GM19397 (cell line): ENCODE results near the gene MMP7.

ENCODE experiments used
- ATAC-seq: cut with Tn5 transposase; IDR thresholded peaks from one replicate; pipeline ENCODE4 v1.9.1; 2021; ENCODE audit warnings: mild to moderate bottlenecking, moderate library complexity; ENCODE audit not compliant: unreplicated experiment

MMP7 gene

GRCh38 chr11:102495161-102496042 is 35.1 kb downstream of the MMP7 start:
- ATAC-seq, result peak; percentile 63

DNA sequence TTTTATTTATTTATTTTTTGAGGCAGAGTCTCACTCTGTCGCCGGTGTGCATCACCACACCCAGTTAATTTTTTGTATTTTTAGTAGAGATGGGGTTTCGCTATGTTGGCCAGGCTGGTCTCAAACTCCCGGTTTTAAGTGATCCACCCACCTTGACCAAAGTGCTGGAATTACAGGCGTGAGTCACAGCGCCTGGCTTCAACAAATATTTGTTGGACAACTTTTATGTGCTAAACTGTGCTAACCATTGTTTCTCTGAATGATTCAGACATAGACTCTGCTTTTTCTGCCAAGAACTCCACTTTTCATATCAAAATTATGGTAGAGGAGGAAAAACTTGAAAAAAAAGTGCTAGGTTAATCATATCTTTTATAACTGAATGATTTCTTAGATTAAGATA is 36.3 kb downstream of the MMP7 start:
- ATAC-seq, result no peak

- ATAC-seq, result no peak
Observed at GRCh38 chr11:102493524-102493923, 37.0 kb downstream of the MMP7 start.

DNA sequence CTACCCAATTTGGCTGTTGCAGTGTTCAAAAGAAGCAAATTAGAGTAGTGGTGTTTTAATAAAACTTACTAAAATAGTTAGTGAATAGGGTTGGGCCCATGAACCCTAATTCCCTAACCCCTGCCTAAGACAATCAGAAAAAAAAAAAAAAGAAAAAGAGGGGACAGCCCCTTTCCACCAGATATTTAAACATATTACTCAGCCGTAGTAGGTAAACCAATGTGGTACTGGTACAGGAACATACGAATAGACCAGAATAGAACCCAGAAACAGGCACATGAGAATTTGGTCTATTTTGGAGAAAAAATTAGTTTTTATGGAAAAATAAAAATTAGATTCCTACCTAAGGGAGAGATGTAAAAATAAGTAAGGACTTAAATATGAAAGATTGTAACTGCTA is 38.6 kb downstream of the MMP7 start:
- no peak for ATAC-seq

GRCh38 chr11:102489186-102490145 is 41.1 kb downstream of the MMP7 start:
- ATAC-seq, result no peak

DNA sequence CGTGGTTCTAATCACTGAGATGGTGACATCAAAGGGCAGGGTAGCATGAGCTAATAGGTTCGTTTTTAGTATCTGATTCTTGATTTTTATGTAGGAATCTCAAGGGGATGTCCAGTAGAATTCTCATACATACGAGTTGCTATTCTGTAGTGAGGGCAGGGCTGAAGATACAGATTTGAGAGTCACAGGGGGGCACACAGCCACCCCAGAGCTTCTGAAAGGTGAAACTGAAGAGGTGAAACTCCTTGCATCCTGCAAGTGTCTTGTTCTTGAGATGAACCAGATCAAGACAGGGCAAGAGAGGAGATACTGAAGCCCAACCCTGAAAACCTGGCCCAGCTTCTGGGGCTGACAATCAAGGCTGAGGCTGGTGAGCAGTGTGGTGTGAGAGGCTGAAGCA is 42.3 kb downstream of the MMP7 start:
- peak; percentile 67 for ATAC-seq

DNA sequence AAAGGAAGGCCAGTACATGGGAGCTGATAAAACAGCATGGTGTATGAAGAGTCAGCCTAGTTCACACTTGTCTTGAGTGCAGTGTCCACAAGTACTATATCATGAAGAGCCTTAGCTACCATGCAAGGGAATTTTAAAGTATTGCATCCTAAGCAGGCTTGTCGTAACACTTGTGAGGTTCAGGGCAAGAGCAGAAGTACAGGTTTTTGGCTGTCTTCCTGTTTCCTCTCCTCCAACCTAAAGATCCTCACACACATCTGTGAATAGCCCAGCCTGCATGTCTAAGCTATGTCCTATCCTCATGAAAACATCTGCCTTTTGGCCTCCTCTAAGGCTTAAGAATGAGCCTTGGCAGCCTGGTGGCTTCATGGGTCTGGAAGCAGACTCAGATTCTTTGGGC is 43.3 kb downstream of the MMP7 start:
- no peak for ATAC-seq

DNA sequence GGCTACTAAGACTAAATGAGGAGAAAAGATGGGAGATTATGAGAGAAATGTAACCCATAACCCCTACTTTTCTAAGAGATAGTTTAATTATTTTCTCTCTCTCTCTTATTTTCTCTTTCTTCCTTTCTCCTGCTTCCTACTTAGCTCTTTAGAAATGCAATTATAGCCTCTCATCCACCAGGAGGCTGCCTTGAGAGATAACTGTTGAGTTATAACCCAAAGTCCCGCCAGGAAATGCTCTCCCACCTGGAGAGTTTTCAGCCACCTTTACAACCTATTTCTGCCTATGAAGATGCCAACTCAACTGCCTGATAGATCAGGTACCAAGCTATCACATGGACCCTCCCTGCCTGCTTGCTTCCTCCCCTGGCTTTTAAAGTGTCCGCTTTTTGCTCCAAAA is 44.0 kb downstream of the MMP7 start:
- no peak for ATAC-seq

GRCh38 chr11:102485095-102485722 is 45.3 kb downstream of the MMP7 start:
- ATAC-seq, result no peak

GRCh38 chr11:102482433-102482832 is 48.1 kb downstream of the MMP7 start:
- ATAC-seq, result no peak

DNA sequence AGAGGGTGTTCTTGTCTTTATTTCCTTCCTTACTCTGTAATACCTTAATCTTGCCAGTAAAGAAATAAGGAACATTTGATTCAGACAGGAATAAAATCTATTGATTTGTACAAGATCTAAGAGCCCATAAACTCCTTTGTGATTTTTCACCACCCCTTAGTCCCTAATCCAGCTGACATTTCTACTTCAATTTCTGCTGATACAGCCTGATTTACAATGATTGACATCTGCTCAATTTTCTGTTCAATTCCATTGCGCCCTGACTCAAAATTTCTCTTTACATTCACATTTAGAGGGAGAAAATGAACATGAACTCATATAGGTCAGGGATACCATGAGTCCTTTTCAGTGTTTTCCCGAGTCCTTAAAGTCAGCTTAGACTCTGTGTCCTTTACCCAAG is 50.8 kb downstream of the MMP7 start:
- ATAC-seq, result no peak

- no peak for ATAC-seq
Observed at GRCh38 chr11:102478673-102479299, 51.8 kb downstream of the MMP7 start.

DNA sequence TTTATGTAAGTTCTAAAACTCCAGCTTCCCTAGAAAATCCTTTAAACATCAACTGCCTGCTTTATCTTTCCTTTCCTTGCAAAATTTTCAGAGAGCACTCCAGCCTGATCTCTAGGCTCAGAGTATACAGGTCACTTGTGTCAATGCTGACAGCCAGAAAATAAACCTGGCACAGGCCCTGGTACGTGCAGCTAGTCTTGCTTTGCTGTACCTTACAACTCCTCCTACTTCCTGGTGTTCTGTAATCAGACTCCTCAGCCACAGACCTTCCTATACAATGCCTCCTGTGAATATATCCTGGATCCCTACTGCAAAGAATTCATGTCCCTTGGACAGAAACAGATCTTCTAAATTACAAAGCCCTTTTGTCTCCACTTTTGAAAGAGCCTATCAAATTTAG is 53.7 kb downstream of the MMP7 start:
- no peak for ATAC-seq

GRCh38 chr11:102476069-102476468 is 54.5 kb downstream of the MMP7 start:
- no peak for ATAC-seq

GRCh38 chr11:102473543-102473942 is 57.0 kb downstream of the MMP7 start:
- no peak for ATAC-seq

- ATAC-seq, result no peak
Observed at GRCh38 chr11:102472127-102472526, 58.4 kb downstream of the MMP7 start.

DNA sequence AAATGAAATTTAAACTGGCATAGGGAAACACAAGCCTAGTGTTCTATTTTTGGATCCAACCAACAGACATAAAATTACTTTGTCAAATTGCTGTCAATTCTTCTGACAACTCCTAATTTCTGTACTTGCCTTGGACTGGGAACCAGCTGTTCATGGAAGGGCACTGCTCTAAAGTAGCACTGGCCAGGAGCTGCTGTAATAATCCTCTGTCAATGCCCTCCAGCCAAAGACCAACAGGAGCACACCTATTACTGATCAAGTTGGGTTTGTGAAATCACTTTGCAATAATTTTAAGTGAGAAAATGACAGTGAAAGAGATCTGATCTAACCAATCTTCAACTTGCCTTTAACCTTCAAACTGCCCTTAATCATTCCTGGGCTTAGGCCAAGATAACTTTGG is 59.1 kb downstream of the MMP7 start:
- ATAC-seq, result no peak
